NCI-H510A treated with DMSO at 0.1 percent for 48 hours (cell line): ENCODE measurements around the gene GPC3.

Source experiments
- DNase-seq: peaks from one replicate; lab custom pipeline; 2025; lab: John Stamatoyannopoulos, UW

The GPC3 gene

DNA sequence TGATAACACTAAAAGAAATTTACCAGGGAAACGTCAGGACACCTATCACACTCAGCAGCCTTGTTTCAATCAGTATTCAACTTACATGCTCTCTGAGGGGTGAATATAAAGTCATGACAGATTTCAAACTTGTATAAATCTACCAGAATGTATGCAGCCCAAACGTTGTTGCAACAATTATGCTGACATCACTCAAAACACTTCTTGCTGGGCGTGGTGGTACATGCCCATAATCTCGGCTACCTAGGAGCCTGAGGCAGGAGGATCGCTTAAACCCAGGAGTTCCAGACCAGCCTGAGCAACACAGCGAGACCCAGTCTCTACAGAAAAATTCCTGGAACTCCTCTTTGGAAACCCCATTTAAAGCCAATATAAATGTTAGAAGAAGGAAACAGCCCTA lies 303.5 kb downstream of the GPC3 start:
- DNase-seq, result no peak

DNA sequence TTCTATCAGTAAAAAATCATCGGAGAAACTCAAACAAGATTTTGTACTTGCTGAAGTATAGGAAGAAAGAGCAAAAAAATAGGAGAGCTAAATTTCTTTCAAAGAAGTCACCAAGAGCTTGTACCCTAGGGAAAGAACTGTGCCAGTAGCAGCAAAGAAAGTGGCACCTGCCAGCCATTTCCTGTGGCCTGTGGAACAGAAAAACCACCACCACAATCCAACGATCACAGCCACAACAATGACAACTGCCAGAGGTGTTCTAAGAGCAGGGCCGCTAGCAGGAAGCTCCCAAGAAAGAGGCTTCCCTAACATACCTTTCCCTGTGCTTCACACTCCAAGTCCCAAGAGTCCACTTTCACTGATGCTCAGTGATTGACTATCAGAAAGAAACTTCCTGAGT lies 304.0 kb downstream of the GPC3 start:
- no peak for DNase-seq

DNA sequence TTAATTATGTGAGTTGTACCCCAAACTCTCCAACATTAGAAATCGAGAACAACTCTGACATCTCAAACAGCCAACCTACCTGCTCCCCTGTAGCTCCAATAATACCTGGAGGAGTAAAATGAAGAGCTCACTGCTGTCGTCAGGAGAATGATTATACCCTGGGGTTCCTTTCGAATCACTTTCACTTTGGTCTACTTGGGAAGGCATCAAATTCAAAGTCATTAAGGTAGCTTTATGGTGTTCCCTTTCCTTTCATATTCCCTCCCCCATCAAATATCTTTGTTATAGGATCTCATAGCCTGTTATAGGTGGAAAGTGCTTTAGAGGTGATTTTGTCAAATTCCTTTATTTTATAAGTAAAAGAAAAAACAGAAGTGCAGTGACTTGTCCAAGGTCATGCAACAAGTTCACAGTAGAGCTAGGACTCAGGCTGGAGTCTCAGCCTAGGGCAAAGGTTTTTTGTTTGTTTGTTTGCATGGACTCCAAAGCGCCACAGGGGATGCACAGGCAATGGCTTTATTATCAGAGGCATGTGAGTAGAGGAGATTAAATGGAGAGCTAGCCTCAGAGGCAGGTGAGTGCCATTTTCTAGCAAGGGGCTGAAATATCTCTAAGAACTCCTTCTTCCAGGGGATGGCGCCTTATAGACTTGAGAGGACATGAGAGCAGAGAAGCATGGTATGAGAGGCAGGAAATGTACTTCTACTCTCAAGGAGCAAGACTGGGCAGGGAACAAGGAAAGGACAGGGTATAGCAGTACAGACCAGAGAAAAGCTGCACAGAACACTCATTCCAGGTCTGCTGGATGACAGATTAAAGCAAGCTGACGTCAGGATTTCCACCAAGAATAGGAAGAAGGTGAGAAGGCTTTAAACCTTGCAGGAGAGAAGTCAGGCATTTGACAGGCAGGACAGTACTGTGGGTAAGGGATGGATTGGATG lies 308.0 kb downstream of the GPC3 start:
- DNase-seq, result peak; percentile 16

DNA sequence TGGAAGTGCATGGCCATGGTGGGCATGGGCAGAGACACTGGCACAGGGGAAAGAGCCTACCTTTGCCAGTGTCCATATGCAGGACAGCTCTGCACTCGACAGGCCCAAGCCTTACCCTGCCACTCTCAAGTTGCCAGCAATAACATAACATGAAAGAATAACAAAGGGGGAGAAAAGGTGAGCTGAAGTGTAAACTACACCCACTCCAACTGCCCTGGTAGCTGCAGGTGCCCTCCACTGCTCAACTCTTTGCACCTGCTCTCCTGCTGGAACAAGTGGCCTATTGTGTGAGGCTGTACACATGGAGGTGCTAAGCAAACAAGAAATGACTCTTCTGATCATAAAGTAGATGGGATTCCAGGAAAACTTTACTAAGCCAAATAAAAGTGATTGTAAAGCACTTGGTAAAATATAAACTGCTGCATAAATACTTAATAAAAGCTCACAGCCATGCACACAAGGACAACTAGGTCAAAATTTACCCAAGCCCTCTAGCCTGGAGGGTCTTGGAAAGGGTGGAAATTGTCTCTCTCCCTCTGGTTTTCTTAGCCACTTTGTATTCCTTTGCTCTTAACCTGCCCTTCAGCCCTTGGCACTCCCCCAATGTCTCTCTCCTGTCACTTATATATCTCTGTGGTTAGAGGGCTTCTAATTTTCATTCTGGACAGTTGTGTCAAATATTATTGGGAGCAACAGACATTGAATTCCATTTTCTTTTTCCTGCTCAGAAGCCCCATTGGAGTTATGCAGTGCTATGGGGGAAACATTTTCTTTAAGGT lies 308.9 kb downstream of the GPC3 start:
- peak; percentile 85 for DNase-seq

DNA sequence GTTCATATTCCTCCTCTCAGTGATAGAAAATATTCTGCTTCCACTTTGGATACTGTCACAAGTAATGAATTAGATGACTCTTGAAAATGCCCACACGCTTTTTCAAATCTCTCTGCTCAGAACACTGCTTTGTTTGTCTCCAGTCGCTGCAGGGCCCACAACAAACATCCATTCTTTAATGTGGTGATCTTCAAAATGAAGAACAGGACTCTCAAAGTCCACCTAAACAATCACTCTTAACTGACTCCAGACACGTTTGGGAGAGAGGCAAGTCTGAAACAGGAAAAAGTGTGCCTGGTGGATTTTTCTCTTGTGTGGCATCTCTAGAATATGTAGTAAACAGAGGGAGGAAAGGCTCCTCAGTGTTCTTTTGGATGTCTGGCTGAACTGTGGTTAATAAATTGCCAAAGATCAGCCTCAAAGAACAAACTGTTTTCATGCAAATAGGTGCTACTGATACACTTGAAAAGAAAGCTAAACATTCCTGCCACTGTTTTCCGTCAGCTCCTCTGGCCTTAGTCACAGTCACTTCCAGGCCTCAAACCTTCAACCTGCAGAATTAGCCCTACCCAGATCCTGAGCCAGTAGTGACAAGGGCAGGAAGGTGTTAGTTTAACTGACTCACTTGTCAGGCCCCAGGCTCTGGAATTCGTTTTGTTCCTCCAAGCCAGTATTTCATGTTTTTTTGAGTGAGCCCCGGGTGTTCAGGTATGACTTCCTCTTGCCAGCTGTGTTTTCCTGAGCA lies 310.5 kb downstream of the GPC3 start:
- peak; percentile 13 for DNase-seq

DNA sequence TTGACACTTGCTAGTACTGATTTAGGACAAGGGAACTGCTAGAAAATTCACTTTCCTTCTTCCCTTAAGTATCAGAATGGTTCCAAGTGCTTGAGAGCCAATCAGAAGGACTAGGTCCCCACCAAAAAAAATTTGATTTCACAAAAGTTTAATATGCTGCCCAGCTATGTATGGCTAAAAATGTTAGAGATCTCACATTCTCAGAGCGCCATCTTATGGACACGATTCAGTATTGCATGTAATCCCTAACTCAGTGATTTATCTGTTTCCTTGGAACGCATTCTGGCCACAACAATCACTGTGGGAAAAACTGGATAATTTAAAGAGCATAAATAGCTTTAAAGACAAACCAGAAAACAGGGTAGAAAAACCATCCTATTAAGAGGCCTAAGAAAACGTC lies 315.0 kb downstream of the GPC3 start:
- DNase-seq, result peak; percentile 50

DNA sequence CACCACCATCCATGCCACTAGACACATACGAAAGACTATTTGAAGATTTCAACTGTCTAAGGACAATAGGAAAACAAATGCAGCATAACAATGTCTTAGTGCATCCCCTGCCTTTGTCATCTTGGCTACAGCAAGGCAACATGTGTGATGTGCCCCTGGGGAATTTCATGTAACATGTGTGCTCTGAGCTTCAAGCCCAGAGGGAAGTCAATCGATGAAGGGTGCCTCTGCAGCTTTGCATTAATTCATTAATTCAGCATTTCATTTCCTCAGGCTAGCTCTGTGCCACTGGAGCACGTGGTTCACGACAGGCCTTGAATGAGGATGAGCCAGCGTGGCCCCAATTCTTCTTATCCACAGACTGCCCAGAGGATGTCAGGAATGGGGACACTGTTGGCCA lies 316.2 kb downstream of the GPC3 start:
- DNase-seq, result no peak

DNA sequence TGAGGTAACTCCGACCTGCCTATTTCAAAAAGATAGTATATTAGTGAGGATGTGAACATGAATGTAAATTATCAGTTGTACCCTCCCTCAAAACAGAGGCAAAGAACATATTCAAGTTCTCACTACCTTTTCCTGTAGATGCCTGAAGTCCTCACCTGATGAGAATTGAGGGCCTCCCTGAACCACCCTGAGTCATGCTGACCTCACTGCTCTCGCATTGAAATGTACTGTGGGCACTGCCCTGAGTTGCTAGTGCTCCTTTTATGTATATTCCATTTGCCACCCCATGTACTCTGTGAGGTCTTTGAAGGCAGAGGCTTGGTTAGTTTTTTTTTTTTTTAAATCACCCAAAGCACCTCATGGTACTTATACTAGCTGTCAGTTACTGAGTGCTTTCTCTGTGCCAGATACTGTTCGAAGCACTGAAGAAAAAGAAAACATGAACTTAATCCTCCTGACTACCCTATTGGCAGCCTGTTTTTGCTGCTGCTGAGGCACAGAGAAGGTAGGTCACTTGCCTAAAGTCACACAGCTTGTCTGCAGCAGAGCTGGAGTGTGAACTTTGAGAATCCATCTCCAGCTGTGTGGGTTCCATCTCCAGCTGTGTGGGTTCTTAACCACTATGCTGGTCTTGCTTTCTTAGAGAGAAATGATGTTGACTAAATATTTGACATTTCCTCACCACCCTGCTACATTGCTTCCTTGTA lies 317.0 kb downstream of the GPC3 start:
- DNase-seq, result no peak

DNA sequence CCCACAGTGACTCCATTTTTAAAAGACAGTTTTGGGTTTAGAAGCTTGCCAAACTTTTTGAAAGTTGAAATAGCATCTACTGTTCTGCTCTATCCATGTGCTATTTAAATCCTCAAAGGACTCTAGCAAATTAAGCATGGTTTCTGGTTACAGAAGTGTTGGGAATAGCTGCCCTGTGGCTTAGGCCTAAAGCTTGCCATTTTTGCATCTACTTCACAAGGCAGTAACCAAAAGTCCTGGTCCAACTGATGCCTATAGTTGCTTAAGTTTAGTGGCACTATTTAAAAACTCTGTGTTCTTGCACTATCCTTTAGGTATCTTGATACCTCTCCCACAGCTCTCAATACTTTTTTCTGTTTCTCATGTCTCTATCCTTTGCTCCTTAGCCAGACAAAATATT lies 319.1 kb downstream of the GPC3 start:
- no peak for DNase-seq

DNA sequence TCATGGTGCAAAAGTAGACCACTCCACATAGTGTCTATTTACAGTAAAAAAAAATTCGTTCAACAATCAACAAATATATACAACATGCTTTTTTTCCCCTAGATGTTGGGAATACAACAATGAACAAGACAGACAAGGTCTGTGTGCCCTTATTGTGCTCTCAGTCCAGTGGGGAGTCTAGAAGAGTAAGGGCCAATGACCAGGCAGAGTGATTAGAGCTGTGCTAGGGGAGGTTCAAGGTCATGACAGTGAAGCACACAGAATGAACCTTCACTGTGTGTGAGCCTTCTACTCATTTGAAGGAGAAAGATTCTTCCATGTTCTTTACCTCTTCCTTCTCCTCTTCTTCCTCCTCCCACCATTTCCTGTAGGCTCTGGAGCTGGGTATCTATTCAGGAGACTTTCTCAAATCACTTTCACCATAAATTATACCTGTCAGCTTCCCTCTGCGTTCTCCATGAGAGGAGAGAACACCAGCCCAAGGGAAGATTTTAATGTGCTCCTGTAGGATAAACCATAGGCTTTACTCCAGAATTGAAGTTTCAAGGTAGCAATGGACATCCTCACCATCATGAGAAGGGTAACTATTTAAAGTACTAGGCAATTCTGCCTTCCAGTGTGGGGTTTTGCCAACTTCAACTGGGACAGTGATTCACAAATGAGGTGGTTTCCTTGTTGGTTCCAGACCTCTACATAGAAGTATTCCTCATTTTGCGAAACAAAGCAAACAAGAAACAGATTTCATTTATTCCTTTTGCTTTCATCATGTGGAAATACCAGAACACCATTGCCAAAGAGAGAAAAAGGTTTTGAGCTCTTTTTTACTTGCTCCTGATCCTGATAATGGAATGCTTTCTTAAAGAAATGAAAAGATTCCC lies 323.2 kb downstream of the GPC3 start:
- DNase-seq, result no peak

DNA sequence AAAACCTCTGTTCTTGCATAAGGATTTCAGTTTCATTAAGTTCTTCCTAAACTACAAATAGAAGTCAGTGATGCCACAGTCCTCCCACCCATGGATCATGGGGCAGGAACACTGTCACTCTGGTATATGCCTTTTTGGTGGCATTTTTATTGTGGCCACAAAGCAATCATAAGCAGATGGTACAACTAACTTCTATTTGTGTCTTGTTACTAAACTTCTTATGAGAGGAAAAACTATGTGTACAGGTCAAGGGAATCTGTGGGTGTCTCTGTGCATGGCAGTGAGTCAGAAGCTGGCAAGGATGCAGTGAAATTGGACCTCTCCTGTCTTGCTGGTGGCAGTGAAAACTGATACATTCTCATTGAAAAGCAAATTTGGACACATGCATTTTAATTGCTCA lies 325.1 kb downstream of the GPC3 start:
- DNase-seq, result no peak

DNA sequence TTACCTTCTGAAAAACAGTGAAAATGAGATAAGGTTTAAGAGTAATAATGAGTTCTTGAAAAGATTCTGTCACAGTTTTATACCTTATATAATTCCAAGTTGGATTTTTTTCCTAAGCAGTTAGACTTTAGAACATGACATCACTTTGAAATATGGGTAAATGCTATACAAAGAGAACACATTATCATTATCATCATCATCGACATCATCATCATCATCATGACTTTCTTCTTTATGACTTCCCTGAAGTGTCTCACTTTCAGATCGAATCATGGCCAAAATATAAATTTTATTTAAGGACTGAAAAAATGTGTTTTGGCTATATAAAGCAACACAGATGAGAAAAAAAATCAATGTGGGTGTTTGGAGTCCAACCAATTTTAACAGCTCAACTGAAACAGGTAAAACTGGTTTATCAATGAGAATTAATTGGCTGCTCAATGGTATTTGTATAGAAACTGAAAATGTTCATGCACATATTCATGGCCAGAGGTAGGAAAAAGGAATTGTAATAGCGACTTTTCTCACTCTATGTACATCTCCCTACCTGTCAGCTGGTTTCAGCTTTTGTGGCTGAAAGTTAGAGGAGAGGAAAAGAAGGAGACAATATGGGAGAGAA lies 327.0 kb downstream of the GPC3 start:
- DNase-seq, result no peak

DNA sequence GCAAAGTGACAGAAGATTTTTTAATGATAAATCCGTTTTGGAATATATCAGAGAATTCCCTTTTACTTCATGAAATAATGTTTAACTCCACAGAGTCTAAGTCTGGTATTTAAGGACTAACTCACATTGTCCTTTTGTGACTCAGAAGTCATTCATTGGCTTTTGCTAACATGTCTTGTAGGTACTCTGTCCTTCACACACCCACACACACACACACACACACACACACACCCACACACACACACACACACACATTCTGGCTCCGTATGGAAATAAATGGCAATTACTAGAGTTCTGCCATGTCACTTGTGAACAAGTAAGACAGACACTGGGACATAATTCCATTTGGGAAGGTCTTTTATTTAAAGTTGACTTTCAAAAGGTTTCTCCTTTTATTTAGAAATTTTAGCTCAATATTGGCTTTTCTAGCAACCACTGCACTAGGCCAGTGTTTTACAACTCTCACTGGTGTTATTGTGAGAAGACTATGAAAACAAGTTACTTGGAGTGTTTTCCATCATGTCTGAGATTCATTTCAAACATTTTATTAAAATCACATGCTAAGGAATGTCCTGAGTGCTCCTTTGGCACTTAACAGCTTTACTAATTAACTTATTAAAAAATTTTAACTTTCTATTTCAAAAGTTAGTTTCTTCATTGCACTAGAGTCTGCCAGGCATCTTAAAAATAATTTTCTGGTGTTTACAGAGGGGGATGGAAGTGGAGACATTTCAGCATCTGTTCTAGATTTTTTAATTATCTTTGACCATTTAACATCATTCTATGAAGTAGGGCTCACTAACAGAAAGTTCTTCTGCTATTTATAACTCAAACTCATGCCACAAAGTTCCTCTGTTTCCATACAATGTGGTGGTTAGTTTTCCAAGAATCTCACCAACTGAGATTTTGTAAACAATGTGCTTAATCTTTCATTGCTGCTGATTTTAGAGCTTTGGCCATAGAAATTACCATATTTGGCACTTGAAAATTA lies 329.8 kb downstream of the GPC3 start:
- DNase-seq, result no peak

DNA sequence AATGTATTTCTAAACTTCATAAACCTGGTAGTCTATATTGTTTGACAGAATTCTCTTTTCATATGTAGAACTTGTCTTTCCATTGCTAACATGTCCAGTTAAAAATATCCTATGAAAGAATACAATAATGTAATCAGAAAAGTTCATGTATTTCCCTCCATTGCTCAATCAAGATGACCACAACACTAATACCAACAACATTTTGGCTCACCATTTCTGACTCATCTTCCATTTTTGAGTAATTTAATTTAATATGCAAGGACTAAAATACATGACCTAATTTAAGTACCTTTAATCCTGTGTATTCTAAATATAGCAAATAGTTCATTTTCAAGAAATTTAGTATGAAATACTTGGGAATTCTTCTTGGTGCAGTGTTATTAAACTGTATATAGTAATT lies 330.6 kb downstream of the GPC3 start:
- no peak for DNase-seq

DNA sequence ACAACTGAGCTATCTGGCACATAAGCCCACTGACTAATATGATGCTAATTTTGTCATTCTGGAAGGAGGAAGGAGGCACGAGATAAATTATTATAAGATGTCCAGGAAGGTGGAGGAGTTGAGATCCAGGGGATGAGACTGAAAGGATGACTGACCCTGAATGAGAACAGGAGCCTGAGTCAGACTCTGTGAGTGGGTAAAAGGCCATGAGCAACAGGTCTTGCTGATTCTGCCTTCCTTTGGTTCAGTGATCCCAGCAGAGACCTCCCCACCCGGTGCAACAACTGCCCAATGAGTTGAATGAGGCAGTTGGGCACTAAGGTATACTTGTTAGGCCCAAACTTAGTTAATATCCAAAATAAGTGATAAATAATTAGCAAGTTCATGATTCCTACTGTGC lies 332.0 kb downstream of the GPC3 start:
- no peak for DNase-seq

DNA sequence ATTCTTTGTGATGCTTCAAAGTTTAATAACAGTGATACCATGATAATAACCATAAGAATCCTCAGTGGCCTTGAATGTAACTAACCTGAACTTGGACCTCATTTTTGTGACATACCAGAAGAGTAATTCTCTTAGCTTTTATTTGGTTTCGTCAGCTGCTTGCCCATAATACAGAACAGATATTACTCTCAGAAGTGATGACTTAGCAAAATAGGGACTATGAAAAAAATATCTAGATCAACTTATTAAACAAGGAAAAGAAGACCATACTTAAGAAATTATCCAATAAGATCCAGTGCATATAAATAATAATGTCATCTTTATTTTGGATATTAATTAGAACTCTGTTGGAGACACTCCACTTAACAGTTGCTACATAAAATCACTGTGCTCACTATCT lies 333.2 kb downstream of the GPC3 start:
- DNase-seq, result no peak

DNA sequence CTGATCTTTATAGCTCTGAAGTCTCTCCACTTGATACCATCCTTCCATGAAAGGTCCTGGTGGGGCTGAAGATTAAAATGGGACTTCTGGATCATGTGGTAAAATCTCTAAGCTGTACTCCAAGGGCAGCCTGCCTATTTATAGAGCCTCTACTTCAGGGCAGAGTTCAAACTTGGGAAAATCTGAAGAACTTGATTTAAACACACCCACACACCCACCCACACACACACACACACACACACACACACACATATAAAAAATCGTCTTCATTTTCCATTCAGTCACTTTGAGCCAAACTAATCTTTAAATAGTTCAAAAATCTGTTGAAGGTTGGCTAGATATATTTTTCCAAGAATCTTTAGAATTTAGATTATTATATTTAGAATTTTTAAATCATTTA lies 335.2 kb downstream of the GPC3 start:
- DNase-seq, result no peak

DNA sequence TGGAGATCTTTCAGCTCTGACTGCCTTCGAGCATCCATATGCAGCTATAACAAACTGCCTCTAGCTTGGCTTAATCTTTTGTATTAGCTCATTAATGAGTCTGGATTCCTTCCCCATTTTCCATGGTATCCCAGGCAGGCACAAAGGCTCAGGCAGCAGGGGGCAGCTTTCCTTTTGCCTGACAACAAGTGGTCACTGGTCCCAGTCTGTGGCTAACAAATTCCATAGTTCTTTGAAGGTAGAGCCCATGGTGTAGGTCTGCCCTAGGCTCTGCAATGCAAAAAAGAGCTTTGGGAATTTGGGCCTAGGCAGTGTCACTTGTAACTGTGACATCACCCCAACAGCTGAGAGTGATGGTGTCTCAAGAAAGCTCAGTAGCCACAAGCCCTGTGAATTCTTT lies 335.7 kb downstream of the GPC3 start:
- no peak for DNase-seq

DNA sequence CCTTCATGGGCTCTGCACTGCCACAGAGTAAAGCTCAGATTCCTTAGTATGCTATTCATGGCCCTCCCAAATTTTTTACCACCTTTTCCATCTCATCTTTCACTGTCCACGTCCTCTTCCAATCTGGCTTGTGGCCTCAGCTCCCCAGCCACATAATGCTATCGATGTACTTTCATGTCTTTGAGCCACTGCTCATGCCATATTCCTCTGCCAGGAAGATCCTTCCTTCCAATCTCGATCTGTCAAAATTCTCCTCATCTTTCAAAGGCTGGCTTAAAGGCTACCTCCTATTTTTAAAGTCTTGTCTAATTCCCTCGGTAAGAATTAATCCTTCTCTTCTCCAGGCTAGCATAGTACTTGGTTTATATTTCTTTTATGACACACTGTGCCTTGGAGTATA lies 336.8 kb downstream of the GPC3 start:
- no peak for DNase-seq
